ENCODE measurements around the gene OSBPL5.

GRCh38 chr11:3195251-3196160 lies 30.4 kb upstream of the OSBPL5 start:
- TF ChIP-seq EP300 (IDR thresholded peaks at IDR 0.05; ENCODE audit: borderline replicate concordance) (no peak), NFIC (IDR thresholded peaks at IDR 0.05) (no peak), FOXM1 (IDR thresholded peaks at IDR 0.05; ENCODE audit: borderline replicate concordance, low read depth) (no peak), MAX (IDR thresholded peaks at IDR 0.05) (no peak), CEBPB (IDR thresholded peaks at IDR 0.05) (no peak), TAF1 (IDR thresholded peaks at IDR 0.05; ENCODE audit: low read depth) (no peak), REST (IDR thresholded peaks at IDR 0.05; ENCODE audit: low read depth) (no peak), TCF12 (IDR thresholded peaks at IDR 0.05; ENCODE audit: low read depth) (no peak)

Measured in Ishikawa (cell line).